RWPE2 (cell line): ENCODE measurements around the gene SLC17A9.

Source experiments
- ATAC-seq: fragments of 200-7000 bp; cut with Tn5 transposase; 3 replicates; pipeline ENCODE4 v1.9.1; 2021; ENCODE audit warnings: low read depth
- DNase-seq: peaks from one replicate; pipeline ENCODE4 v3.0.0-alpha.2; 2020; ENCODE audit warnings: low spot score
- H3K27ac ChIP-seq: fragments of 450-650 bp; 2 replicates; pipeline ENCODE4 v1.5.1; 2017; ENCODE audit warnings: mild to moderate bottlenecking; ENCODE audit not compliant: poor library complexity, severe bottlenecking
- H3K27me3 ChIP-seq: fragments of 250-450 bp; sonication (Bioruptor Pico); 2 replicates; pipeline ENCODE4 v1.5.1; 2021; ENCODE audit warnings: mild to moderate bottlenecking, moderate library complexity; ENCODE audit not compliant: insufficient read depth, poor library complexity, severe bottlenecking
- H3K36me3 ChIP-seq: fragments of 250-450 bp; sonication (Bioruptor Pico); 2 replicates; pipeline ENCODE4 v1.5.1; 2020; ENCODE audit warnings: low read depth, mild to moderate bottlenecking, moderate library complexity
- H3K4me1 ChIP-seq: fragments of 250-450 bp; sonication (Bioruptor Pico); 2 replicates; pipeline ENCODE4 v1.5.1; 2021; ENCODE audit warnings: mild to moderate bottlenecking, moderate library complexity; ENCODE audit not compliant: insufficient read depth, poor library complexity, severe bottlenecking
- H3K4me3 ChIP-seq: fragments of 250-450 bp; sonication (Bioruptor Pico); 2 replicates; pipeline ENCODE4 v1.5.1; 2021; ENCODE audit warnings: mild to moderate bottlenecking, moderate library complexity; ENCODE audit not compliant: severe bottlenecking
- H3K9me3 ChIP-seq: fragments of 250-450 bp; sonication (Bioruptor Pico); 2 replicates; pipeline ENCODE4 v1.5.1; 2021; ENCODE audit warnings: mild to moderate bottlenecking, moderate library complexity; ENCODE audit not compliant: severe bottlenecking
- TF ChIP-seq, protein P1 (sequence below): fragments of 450-650 bp; IDR thresholded peaks from one replicate; pipeline ENCODE4 v1.5.1; 2017; ENCODE audit warnings: mild to moderate bottlenecking, moderate library complexity; ENCODE audit not compliant: poor library complexity, severe bottlenecking

SLC17A9 gene

DNA sequence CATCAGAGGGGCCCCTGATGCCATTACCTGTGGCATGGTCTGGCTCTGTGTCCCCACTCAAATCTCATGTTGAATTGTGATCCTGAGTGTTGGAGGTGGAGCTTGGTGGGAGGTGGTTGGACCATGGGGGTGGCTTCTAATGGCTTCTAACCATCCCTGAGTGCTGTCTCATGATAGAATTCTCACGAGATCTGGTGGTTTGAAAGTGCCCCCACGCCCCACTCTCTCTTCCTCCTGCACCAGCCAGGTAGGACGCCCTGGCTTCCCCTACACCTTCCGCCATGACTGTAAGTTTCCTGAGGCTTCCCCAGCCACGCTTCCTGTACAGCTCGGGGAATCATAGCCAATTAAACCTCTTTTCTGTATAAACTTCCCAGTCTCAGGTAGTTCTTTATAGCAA lies 39.4 kb downstream of the SLC17A9 start:
- Histone ChIP-seq H3K4me3 (no peak overlapping the region), H3K27ac (no peak overlapping the region), H3K4me1 (no peaks in the 10 kb centered on the region), H3K36me3 (no peaks in the 10 kb centered on the region), H3K9me3 (no peaks in the 10 kb centered on the region), H3K27me3 (peaks cover 76% of the 10 kb centered on the region)
- no peak for DNase-seq
- TF ChIP-seq, protein P1, sequence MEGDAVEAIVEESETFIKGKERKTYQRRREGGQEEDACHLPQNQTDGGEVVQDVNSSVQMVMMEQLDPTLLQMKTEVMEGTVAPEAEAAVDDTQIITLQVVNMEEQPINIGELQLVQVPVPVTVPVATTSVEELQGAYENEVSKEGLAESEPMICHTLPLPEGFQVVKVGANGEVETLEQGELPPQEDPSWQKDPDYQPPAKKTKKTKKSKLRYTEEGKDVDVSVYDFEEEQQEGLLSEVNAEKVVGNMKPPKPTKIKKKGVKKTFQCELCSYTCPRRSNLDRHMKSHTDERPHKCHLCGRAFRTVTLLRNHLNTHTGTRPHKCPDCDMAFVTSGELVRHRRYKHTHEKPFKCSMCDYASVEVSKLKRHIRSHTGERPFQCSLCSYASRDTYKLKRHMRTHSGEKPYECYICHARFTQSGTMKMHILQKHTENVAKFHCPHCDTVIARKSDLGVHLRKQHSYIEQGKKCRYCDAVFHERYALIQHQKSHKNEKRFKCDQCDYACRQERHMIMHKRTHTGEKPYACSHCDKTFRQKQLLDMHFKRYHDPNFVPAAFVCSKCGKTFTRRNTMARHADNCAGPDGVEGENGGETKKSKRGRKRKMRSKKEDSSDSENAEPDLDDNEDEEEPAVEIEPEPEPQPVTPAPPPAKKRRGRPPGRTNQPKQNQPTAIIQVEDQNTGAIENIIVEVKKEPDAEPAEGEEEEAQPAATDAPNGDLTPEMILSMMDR = no peak
- no peak for ATAC-seq

DNA sequence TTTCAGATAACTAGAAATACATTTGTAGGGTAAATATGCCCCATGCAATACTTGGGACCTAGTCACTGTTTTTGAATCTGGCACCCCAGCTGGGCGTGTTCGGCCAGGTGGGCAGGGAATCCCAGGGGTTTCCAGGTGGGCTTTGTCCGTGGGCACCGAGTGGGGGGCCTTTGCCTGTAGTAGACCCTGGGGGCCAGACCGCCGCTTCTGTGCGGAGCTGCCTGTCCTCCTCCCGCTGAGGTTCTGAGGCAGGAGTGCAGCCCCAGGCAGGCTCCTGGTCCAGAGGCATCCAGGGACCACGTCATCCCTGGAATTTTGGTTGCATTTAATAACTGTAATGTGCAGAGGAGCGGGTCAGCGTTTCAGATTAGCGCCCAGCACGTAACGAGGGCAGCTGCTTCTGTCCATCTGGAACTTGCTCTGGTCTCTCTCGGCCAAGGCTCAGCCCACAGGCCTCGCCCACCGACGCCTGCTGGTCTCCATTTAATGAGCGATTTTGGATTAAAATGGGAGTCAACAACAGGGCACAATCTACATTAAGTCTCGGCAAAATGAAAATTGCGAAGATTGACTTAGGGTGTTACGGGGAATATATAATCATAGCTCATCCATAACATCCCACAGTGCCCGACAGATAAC lies 41.5 kb downstream of the SLC17A9 start:
- Histone ChIP-seq H3K4me1 (no peaks in the 10 kb centered on the region), H3K4me3 (no peak overlapping the region), H3K27me3 (peaks cover 84% of the 10 kb centered on the region), H3K9me3 (no peaks in the 10 kb centered on the region), H3K36me3 (no peaks in the 10 kb centered on the region), H3K27ac (no peak overlapping the region)
- TF ChIP-seq, protein P1 = no peak
- ATAC-seq (no peak), DNase-seq (no peak)

DNA sequence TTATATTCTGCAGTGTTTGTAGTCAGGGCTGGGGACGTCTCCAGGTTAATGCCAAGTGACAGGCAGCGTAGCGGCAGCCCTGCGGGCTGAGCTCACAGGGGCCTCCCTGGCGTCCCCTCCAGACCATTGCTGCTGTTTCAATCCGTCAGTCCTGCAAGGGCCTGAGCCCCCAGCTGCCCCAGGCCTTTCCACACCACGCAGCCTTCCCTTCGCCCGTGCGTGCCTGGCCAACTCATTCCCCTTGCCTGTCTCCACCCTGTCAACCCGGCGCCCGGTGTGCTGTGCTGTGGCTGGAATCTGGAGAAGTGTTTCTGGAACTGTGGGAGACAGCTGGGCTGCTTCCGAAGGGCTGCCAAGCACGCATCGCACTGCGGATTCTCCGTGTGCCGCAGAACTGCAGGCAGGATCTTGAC lies 42.4 kb downstream of the SLC17A9 start:
- peaks cover 88% of the 10 kb centered on the region for H3K27me3 ChIP-seq

DNA sequence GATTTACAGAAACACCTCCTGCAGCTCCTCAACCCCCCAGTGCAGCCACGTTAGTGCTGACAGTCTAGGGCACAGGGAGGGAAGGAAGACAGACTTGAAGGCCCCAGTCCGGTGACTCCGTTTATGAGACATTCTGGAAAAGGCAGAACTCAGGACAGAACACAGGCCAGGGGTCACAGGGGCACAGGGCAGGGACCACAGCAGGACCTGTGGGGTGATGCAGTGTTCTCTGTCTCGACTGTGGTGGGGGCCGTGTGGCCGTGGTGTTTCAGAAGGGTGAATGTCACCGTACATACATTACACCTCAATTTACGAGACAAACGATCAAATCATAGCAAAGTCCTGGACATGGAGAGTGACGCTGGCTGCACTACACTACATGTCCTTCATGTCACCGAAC lies 43.0 kb downstream of the SLC17A9 start:
- Histone ChIP-seq H3K4me1 (no peaks in the 10 kb centered on the region), H3K4me3 (no peak overlapping the region), H3K36me3 (no peaks in the 10 kb centered on the region), H3K27me3 (peaks cover 90% of the 10 kb centered on the region), H3K27ac (no peak overlapping the region), H3K9me3 (no peaks in the 10 kb centered on the region)
- DNase-seq = no peak
- no peak for ATAC-seq
- TF ChIP-seq, protein P1 = no peak

More for the DNA sequence above, 42.4 kb downstream of the SLC17A9 start:
- Histone ChIP-seq H3K27ac (no peak overlapping the region), H3K4me3 (no peak overlapping the region), H3K9me3 (no peaks in the 10 kb centered on the region), H3K4me1 (no peaks in the 10 kb centered on the region), H3K36me3 (no peaks in the 10 kb centered on the region)
- no peak for ATAC-seq
- DNase-seq = no peak
- TF ChIP-seq, protein P1 = no peak

DNA sequence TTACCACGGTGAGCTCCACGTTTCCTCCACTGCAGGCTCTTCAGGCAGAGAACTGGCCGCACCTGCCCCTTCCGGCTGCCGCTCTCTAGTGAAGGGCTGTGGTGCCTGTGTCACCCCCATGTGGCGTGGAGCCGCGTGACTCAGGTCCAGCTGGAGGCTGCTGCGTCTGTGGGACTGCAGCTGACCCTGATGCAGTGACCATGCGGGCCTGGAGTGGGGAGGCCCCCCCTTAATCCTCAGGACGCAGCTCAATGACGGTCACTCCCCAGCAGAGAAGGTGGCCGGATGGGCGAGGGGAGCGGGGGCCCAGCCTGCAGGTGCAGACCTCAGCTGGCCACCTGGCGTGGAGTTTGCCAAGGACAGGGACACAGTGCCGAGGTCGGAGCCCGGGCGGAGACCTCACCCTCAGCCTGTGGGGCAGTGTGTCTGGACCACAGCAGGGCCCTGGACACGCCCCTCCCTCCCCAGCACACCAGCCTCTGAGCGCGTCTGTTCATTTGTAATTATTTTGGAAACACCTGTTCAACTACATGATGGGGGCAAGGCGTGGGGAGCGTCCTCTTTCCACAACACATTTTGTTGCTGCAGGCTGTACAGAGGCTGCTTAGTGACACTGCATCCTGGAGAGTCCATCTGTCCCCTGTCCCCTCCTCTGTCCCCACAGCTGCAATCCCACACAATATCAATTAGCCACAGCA lies 43.5 kb downstream of the SLC17A9 start:
- DNase-seq (no peak), ATAC-seq (no peak)
- no peak overlapping the region for H3K4me3 ChIP-seq
- H3K4me1 ChIP-seq = no peaks in the 10 kb centered on the region
- peaks cover 90% of the 10 kb centered on the region for H3K27me3 ChIP-seq
- H3K36me3 ChIP-seq = no peaks in the 10 kb centered on the region
- no peaks in the 10 kb centered on the region for H3K9me3 ChIP-seq
- TF ChIP-seq, protein P1 = no peak
- no peak overlapping the region for H3K27ac ChIP-seq
